BE2C (cell line): Measurements from ENCODE around the gene OR2S2. TPM values are rescaled to one million over a fixed set of nuclear protein-coding genes. Genes with fewer than 3 reads are reported as not detected.
"Not testable (repeated sequence)": the region's sequence is repeated elsewhere in the genome, so short reads cannot be mapped to it uniquely, and the experiment has no call there.

Experiments
- DNase-seq: peaks from one replicate; pipeline ENCODE4 v3.0.0-alpha.2; 2020
- H3K27me3 ChIP-seq: fragments of 250-450 bp; sonication (Bioruptor Pico); 2 replicates; pipeline ENCODE4 v1.5.1; 2020; ENCODE audit warnings: mild to moderate bottlenecking
- H3K36me3 ChIP-seq: fragments of 250-450 bp; sonication (Bioruptor Pico); 2 replicates; pipeline ENCODE4 v1.5.1; 2020; ENCODE audit warnings: mild to moderate bottlenecking
- H3K4me1 ChIP-seq: fragments of 250-450 bp; sonication (Bioruptor Pico); 2 replicates; pipeline ENCODE4 v1.5.1; 2020
- H3K4me3 ChIP-seq: 2 replicates; pipeline ENCODE4 v1.5.1; 2011; ENCODE audit warnings: low read depth, low read length
- H3K9me3 ChIP-seq: fragments of 250-450 bp; sonication (Bioruptor Pico); 2 replicates; pipeline ENCODE4 v1.5.1; 2020
- polyA plus RNA-seq: library from polyadenylated mRNA; unstranded; fragments of >200 nt; gene quantifications from one replicate; pipeline ENCODE4 v1.2.1, GENCODE V29; 2012; ENCODE audit warnings: low read depth, missing spikeins; ENCODE audit not compliant: insufficient read length, insufficient read depth
- TF ChIP-seq, protein P1 (sequence below): IDR thresholded peaks from 2 replicates; pipeline ENCODE4 v1.5.1; 2012; ENCODE audit warnings: mild to moderate bottlenecking, low read depth, low read length

OR2S2 gene, protein sequence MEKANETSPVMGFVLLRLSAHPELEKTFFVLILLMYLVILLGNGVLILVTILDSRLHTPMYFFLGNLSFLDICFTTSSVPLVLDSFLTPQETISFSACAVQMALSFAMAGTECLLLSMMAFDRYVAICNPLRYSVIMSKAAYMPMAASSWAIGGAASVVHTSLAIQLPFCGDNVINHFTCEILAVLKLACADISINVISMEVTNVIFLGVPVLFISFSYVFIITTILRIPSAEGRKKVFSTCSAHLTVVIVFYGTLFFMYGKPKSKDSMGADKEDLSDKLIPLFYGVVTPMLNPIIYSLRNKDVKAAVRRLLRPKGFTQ
- not detected for polyA plus RNA-seq

DNA sequence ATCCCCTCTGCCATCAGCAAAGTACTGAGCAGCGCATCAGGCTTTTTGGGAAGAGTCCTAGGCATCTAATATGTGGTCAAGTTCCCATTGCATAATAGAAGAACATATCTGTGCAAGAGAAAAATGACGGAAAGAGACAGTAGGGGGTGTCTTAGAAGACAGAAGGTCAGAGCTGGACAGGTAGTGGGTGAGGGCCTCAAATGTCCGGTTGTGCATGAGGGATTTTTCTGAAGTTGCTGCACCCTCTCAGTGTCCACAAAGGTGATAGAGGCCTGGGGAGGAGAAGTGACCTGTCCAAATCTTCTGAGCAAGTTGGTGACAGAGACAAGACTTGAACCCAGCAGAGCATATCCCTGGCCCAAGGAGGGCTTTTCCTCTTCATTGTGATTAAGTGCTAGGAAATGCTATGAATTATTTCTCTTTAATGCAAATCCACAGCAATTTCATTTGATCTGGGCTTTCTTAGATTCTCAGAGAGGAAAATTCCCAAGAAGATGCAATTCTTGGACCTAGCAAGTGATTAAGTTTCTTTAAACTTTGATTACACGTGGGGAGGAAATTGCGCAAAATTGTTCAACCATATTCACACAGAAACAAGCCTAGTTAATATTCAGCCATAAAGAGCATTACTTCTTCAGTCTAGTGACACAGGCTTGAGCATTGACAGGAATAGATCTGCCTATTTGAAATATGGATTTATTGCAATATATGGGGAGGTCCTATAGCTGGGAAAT lies at the start of gene OR2S2:
OR2S2 (minus strand) TSS at position 51 of the 734 bp plus-strand sequence. CDS start 56 bp downstream, outside the sequence.
- Histone ChIP-seq H3K36me3 (no peaks in the 10 kb centered on the region), H3K27me3 (peaks cover 11% of the 10 kb centered on the region), H3K4me3 (no peak within 1 kb of the TSS), H3K9me3 (no peaks in the 10 kb centered on the region), H3K4me1 (peaks cover 2% of the 10 kb centered on the region)
- TF ChIP-seq, protein P1, sequence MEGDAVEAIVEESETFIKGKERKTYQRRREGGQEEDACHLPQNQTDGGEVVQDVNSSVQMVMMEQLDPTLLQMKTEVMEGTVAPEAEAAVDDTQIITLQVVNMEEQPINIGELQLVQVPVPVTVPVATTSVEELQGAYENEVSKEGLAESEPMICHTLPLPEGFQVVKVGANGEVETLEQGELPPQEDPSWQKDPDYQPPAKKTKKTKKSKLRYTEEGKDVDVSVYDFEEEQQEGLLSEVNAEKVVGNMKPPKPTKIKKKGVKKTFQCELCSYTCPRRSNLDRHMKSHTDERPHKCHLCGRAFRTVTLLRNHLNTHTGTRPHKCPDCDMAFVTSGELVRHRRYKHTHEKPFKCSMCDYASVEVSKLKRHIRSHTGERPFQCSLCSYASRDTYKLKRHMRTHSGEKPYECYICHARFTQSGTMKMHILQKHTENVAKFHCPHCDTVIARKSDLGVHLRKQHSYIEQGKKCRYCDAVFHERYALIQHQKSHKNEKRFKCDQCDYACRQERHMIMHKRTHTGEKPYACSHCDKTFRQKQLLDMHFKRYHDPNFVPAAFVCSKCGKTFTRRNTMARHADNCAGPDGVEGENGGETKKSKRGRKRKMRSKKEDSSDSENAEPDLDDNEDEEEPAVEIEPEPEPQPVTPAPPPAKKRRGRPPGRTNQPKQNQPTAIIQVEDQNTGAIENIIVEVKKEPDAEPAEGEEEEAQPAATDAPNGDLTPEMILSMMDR: no peak
- no peak for DNase-seq

DNA sequence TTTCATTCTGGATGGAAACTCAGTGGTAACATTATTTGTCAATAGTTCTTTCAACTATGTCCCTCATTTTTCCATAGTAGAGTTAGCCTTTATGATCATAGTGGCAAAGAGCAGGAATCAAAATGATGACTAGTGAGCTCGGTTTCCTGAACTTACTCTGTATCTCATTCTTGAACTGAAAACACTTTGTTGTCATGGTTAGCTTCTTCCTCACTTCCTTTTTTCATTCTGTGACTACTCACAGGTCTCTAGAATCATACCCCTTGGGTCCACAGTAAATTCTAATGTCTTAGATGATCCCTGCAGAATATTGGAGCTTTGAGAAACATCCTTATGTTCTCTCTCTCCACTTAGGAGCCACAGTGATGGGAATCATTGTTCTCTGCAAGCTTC lies 49.4 kb upstream of the OR2S2 start:
- no peak for DNase-seq
- Histone ChIP-seq H3K36me3 (no peaks in the 10 kb centered on the region), H3K4me1 (no peaks in the 10 kb centered on the region), H3K4me3 (no peak overlapping the region), H3K27me3 (peaks cover 20% of the 10 kb centered on the region), H3K9me3 (no peaks in the 10 kb centered on the region)
- TF ChIP-seq, protein P1: no peak

DNA sequence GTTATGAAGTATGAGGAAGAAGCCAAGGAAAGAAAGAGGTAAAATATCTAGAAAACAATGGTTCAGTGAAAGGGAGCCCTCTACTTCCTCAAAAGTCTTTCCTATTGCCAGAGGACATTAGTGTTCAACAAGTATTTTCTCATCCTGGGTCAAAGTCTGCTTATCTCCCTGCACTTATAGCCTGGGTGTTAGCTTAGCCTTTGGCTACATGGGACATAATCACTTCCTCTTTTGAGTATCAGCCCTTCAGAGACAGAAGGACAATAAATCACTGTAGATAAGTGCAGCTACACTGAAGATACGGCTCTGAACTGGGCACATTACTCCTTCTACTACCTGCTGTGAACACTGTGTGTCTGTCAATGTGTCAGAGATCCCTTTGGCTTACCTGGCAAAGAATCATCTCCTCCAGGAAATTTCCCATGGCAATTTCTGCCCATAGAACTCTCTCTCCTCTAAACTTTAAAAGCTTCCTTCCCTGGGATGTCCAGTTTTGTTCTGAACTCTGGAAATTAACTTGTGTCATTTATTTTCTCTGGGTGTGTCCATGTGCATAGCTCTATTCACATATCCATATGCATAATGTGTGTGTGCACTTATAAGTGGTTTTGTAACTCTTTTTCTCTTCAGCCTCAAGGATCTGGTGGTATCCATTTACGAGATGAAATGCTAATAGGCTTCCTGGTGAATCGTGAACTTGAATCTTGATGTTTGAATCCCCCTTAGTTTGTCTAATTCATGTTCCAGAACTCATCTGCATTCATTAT lies 48.8 kb upstream of the OR2S2 start:
- H3K36me3 ChIP-seq: no peaks in the 10 kb centered on the region
- H3K9me3 ChIP-seq: no peaks in the 10 kb centered on the region
- H3K4me3 ChIP-seq: no peak overlapping the region
- peaks cover 25% of the 10 kb centered on the region for H3K27me3 ChIP-seq
- no peaks in the 10 kb centered on the region for H3K4me1 ChIP-seq
- TF ChIP-seq, protein P1: no peak
- DNase-seq: no peak

DNA sequence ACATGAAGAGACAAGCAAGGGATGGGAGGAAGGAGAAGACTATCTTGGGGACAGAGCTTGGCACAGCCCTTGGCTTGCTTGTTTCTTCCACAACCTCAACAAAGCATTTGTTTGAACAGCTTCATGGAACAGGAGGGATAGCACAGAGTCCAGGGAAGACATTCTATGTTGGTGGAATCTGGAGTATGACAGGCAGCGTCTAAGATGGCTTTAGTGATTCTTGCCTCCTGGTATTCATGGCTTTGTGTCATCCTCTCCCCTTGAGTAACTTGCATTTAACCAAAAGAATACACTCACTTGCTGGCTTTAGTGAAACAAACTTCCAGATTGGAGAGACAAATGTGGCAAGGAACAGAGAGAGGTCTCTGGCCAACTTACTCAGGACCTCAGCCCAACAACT lies 47.9 kb upstream of the OR2S2 start:
- no peak for DNase-seq
- no peaks in the 10 kb centered on the region for H3K9me3 ChIP-seq
- no peaks in the 10 kb centered on the region for H3K36me3 ChIP-seq
- no peaks in the 10 kb centered on the region for H3K4me1 ChIP-seq
- TF ChIP-seq, protein P1: no peak
- no peak overlapping the region for H3K4me3 ChIP-seq
- H3K27me3 ChIP-seq: peaks cover 28% of the 10 kb centered on the region

DNA sequence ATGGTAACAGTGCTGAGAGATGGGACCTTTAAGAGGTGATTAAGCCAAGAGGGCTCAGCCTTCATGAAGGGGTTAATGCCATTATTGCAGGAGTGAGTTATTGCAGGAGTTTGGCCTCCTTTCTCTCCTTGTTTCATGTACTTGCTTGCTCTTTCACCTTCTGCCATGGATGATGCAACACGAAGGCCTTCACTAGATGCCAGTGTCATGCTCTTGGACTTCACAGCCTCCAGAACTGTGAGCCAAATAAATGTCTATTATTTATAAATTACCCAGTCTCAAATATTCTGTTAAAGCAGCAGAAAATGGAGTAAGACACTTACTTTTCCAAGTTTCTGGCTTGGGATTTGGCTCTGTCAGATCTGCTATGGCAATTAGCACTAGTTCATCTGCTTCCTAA lies 40.4 kb upstream of the OR2S2 start:
- DNase-seq: no peak
- H3K27me3 ChIP-seq: peaks cover 42% of the 10 kb centered on the region

DNA sequence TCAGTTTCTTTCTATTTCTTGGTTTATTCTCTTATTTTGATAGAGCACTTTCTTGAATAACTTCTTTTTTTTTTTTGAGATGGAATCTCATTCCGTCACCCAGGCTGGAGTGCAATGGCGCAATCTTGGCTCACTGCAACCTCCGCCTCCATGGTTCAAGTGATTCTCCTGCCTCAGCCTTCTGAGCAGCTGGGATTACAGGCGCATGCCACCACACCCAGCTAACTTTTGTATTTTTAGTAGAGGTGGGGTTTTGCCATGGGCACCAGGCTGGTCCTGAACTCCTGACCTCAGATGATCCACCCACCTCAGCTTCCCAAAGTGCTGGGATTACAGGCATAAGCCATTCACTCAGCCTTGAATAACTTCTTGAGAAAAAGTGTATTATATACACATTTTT lies 39.1 kb upstream of the OR2S2 start:
- H3K4me1 ChIP-seq, H3K36me3 ChIP-seq, H3K9me3 ChIP-seq, H3K4me3 ChIP-seq, DNase-seq: not testable (repeated sequence)
- H3K27me3 ChIP-seq: peaks cover 34% of the 10 kb centered on the region

More for the DNA sequence above, 40.4 kb upstream of the OR2S2 start:
- Histone ChIP-seq H3K9me3 (no peaks in the 10 kb centered on the region), H3K36me3 (no peaks in the 10 kb centered on the region), H3K4me1 (no peaks in the 10 kb centered on the region), H3K4me3 (no peak overlapping the region)
- TF ChIP-seq, protein P1: no peak
